Measurements from ENCODE around the gene EYA3. TPM values are rescaled to one million over a fixed set of nuclear protein-coding genes. Genes with fewer than 3 reads are reported as not detected.

The EYA3 gene
- total RNA-seq, 1 experiment from 2014 or later, result 17.1 TPM

DNA sequence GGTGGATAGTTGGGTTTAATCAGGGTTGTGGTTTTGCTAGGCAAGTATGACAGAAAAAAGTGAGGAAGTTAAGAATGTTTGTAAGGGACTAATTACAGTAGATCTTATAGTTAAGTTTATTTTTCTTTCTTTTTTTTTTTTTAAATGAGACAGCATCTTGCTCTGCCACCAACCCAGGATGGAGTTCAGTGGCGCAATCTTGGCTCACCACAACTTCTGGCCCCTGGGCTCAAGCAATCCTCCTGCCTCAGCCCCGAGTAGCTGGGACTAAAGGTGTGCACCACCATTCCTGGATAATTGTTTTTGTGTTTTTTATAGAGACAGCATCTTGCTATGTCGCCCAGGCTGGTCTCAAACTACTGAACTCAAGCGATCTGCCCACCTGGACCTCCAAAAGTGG, 41.7 kb downstream of the EYA3 start:
- H3F3A ChIP-seq (ENCODE audit: low read length, unreplicated experiment), result no peaks in the 10 kb centered on the region
- H3K4me3 ChIP-seq (ENCODE audit: low read length), result no peak overlapping the region
- H2AFZ ChIP-seq (ENCODE audit: low read length), result no peak overlapping the region
- TF ChIP-seq EZH2 (IDR thresholded peaks at IDR 0.05; ENCODE audit: low read length, unreplicated experiment), result no peak
- no peak for TF ChIP-seq EZH2phosphoT487 (IDR thresholded peaks at IDR 0.05; ENCODE audit: borderline replicate concordance, low read length)
- TF ChIP-seq, protein P1, sequence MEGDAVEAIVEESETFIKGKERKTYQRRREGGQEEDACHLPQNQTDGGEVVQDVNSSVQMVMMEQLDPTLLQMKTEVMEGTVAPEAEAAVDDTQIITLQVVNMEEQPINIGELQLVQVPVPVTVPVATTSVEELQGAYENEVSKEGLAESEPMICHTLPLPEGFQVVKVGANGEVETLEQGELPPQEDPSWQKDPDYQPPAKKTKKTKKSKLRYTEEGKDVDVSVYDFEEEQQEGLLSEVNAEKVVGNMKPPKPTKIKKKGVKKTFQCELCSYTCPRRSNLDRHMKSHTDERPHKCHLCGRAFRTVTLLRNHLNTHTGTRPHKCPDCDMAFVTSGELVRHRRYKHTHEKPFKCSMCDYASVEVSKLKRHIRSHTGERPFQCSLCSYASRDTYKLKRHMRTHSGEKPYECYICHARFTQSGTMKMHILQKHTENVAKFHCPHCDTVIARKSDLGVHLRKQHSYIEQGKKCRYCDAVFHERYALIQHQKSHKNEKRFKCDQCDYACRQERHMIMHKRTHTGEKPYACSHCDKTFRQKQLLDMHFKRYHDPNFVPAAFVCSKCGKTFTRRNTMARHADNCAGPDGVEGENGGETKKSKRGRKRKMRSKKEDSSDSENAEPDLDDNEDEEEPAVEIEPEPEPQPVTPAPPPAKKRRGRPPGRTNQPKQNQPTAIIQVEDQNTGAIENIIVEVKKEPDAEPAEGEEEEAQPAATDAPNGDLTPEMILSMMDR (conservative IDR thresholded peaks at IDR 0.05; ENCODE audit: low read depth, low read length), result no peak
- H3K4me2 ChIP-seq (ENCODE audit: low read length), result no peak overlapping the region
- ChIA-PET CTCF (no interaction called here), POLR2A (ENCODE audit: unreplicated experiment) (no interaction called here)
- no peaks in the 10 kb centered on the region for H3K4me1 ChIP-seq (ENCODE audit: insufficient read depth, low read length)
- H4K20me1 ChIP-seq (ENCODE audit: low read length), result no peaks in the 10 kb centered on the region
- DNase-seq (no peak), ATAC-seq (no peak)
- no peaks in the 10 kb centered on the region for H3K27me3 ChIP-seq (ENCODE audit: low read length)
- BruUV-seq (replicated peaks), result no TSS peak
- peaks cover 7% of the 10 kb centered on the region; the same call in 1 of the 2 replicates for H3K79me2 ChIP-seq (ENCODE audit: low read length)
- H3K27ac ChIP-seq (ENCODE audit: low read length), result no peak overlapping the region
- intact Hi-C loops (cut with micrococcal nuclease), result no loop called here
- no peak overlapping the region for H3K9ac ChIP-seq (ENCODE audit: low read length)
- H3K9me2 ChIP-seq (replicated peaks; ENCODE audit: low read length), result no peaks in the 10 kb centered on the region
- 0 out of 2 replicates have a peak, but pooled peaks cover 10% of the 10 kb centered on the region for H3K36me3 ChIP-seq (ENCODE audit: low read depth, low read length)
- no peaks in the 10 kb centered on the region for H3K9me3 ChIP-seq (ENCODE audit: low read length)

GRCh38 chr1:28045777-28046176, 42.6 kb downstream of the EYA3 start:
- no TSS peak for BruUV-seq (replicated peaks)
- H3K36me3 ChIP-seq (ENCODE audit: low read depth, low read length), result 0 out of 2 replicates have a peak, but pooled peaks cover 8% of the 10 kb centered on the region
- TF ChIP-seq EZH2phosphoT487 (IDR thresholded peaks at IDR 0.05; ENCODE audit: borderline replicate concordance, low read length) (no peak), EZH2 (IDR thresholded peaks at IDR 0.05; ENCODE audit: low read length, unreplicated experiment) (no peak)
- TF ChIP-seq, protein P1 (conservative IDR thresholded peaks at IDR 0.05; ENCODE audit: low read depth, low read length), result no peak
- H3K4me2 ChIP-seq (ENCODE audit: low read length), result no peak overlapping the region
- no peaks in the 10 kb centered on the region for H4K20me1 ChIP-seq (ENCODE audit: low read length)
- intact Hi-C loops (cut with micrococcal nuclease), result no loop called here
- H2AFZ ChIP-seq (ENCODE audit: low read length), result no peak overlapping the region
- ChIA-PET POLR2A (ENCODE audit: unreplicated experiment) (no interaction called here), CTCF (no interaction called here)
- H3F3A ChIP-seq (ENCODE audit: low read length, unreplicated experiment), result no peaks in the 10 kb centered on the region
- H3K27me3 ChIP-seq (ENCODE audit: low read length), result no peaks in the 10 kb centered on the region
- no peaks in the 10 kb centered on the region for H3K9me2 ChIP-seq (replicated peaks; ENCODE audit: low read length)
- H3K9ac ChIP-seq (ENCODE audit: low read length), result no peak overlapping the region
- H3K4me1 ChIP-seq (ENCODE audit: insufficient read depth, low read length), result no peaks in the 10 kb centered on the region
- H3K27ac ChIP-seq (ENCODE audit: low read length), result 0 out of 2 replicates have a peak overlapping the region, but pooled peaks have one; percentile 7
- ATAC-seq (peak; percentile 80), DNase-seq (peak; percentile 52)
- H3K9me3 ChIP-seq (ENCODE audit: low read length), result no peaks in the 10 kb centered on the region
- H3K79me2 ChIP-seq (ENCODE audit: low read length), result peaks cover 7% of the 10 kb centered on the region; the same call in 1 of the 2 replicates
- no peak overlapping the region for H3K4me3 ChIP-seq (ENCODE audit: low read length)

- Histone ChIP-seq H3K4me1 (ENCODE audit: insufficient read depth, low read length) (no peaks in the 10 kb centered on the region), H3F3A (ENCODE audit: low read length, unreplicated experiment) (no peaks in the 10 kb centered on the region), H3K9me2 (replicated peaks; ENCODE audit: low read length) (no peaks in the 10 kb centered on the region), H3K36me3 (ENCODE audit: low read depth, low read length) (0 out of 2 replicates have a peak, but pooled peaks cover 7% of the 10 kb centered on the region), H3K79me2 (ENCODE audit: low read length) (peaks cover 7% of the 10 kb centered on the region; the same call in 1 of the 2 replicates), H4K20me1 (ENCODE audit: low read length) (no peaks in the 10 kb centered on the region), H3K27ac (ENCODE audit: low read length) (no peak overlapping the region), H2AFZ (ENCODE audit: low read length) (no peak overlapping the region), H3K4me3 (ENCODE audit: low read length) (no peak overlapping the region), H3K27me3 (ENCODE audit: low read length) (no peaks in the 10 kb centered on the region), H3K9ac (ENCODE audit: low read length) (no peak overlapping the region), H3K4me2 (ENCODE audit: low read length) (no peak overlapping the region), H3K9me3 (ENCODE audit: low read length) (no peaks in the 10 kb centered on the region)
- ChIA-PET CTCF (no interaction called here), POLR2A (ENCODE audit: unreplicated experiment) (no interaction called here)
- no peak for DNase-seq
- no peak for TF ChIP-seq EZH2 (IDR thresholded peaks at IDR 0.05; ENCODE audit: low read length, unreplicated experiment)
- TF ChIP-seq, protein P1 (conservative IDR thresholded peaks at IDR 0.05; ENCODE audit: low read depth, low read length), result no peak
- no peak for TF ChIP-seq EZH2phosphoT487 (IDR thresholded peaks at IDR 0.05; ENCODE audit: borderline replicate concordance, low read length)
- BruUV-seq (replicated peaks), result no TSS peak
- no peak for ATAC-seq
- intact Hi-C loops (cut with micrococcal nuclease), result no loop called here
Measured at GRCh38 chr1:28044399-28044798, 44.0 kb downstream of the EYA3 start.

Measured in PC-3 (cell line).